ENCODE data around the gene GOLPH3.

The GOLPH3 gene

GRCh38 chr5:32159328-32160072 is 14.6 kb downstream of the GOLPH3 start:
- DNase-seq (ENCODE audit: low spot score) = no peak
- in situ Hi-C loops (cut with MboI; ENCODE audit: low sequenced_read_pairs, unreplicated experiment) = no loop called here
- TF ChIP-seq, protein P1, sequence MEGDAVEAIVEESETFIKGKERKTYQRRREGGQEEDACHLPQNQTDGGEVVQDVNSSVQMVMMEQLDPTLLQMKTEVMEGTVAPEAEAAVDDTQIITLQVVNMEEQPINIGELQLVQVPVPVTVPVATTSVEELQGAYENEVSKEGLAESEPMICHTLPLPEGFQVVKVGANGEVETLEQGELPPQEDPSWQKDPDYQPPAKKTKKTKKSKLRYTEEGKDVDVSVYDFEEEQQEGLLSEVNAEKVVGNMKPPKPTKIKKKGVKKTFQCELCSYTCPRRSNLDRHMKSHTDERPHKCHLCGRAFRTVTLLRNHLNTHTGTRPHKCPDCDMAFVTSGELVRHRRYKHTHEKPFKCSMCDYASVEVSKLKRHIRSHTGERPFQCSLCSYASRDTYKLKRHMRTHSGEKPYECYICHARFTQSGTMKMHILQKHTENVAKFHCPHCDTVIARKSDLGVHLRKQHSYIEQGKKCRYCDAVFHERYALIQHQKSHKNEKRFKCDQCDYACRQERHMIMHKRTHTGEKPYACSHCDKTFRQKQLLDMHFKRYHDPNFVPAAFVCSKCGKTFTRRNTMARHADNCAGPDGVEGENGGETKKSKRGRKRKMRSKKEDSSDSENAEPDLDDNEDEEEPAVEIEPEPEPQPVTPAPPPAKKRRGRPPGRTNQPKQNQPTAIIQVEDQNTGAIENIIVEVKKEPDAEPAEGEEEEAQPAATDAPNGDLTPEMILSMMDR (IDR thresholded peaks at IDR 0.05; ENCODE audit: borderline replicate concordance, control extremely low read depth, extremely low read depth, insufficient read depth, missing control alignments) = no peak

DNA sequence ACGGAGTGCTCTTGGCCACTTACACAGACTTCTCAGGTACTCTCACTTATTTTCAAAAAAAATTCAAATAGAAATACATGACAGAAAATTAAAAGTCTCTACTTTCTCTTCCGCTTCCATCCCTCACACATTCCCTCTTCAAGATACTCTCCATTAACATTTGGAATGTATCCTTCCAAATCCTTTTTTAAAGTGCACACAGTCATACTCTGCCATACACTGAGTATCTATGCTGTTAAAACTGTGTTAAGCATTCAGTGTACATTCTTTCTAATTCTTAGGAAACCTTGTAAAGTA is 15.5 kb downstream of the GOLPH3 start:
- DNase-seq (ENCODE audit: low spot score) = no peak
- TF ChIP-seq, protein P1 (IDR thresholded peaks at IDR 0.05; ENCODE audit: borderline replicate concordance, control extremely low read depth, extremely low read depth, insufficient read depth, missing control alignments) = no peak
- in situ Hi-C loops (cut with MboI; ENCODE audit: low sequenced_read_pairs, unreplicated experiment) = no loop called here

GRCh38 chr5:32157078-32157477 is 17.0 kb downstream of the GOLPH3 start:
- no peak for DNase-seq (ENCODE audit: low spot score)
- in situ Hi-C loops (cut with MboI; ENCODE audit: low sequenced_read_pairs, unreplicated experiment) = no loop called here
- TF ChIP-seq, protein P1 (IDR thresholded peaks at IDR 0.05; ENCODE audit: borderline replicate concordance, control extremely low read depth, extremely low read depth, insufficient read depth, missing control alignments) = no peak

- in situ Hi-C loops (cut with MboI; ENCODE audit: low sequenced_read_pairs, unreplicated experiment) = no loop called here
- no peak for DNase-seq (ENCODE audit: low spot score)
- TF ChIP-seq, protein P1 (IDR thresholded peaks at IDR 0.05; ENCODE audit: borderline replicate concordance, control extremely low read depth, extremely low read depth, insufficient read depth, missing control alignments) = no peak
Observed at GRCh38 chr5:32156635-32157034, 17.5 kb downstream of the GOLPH3 start.

GRCh38 chr5:32155211-32155610 is 18.9 kb downstream of the GOLPH3 start:
- TF ChIP-seq, protein P1 (IDR thresholded peaks at IDR 0.05; ENCODE audit: borderline replicate concordance, control extremely low read depth, extremely low read depth, insufficient read depth, missing control alignments) = no peak
- in situ Hi-C loops (cut with MboI; ENCODE audit: low sequenced_read_pairs, unreplicated experiment) = no loop called here

GRCh38 chr5:32153723-32154122 is 20.4 kb downstream of the GOLPH3 start:
- TF ChIP-seq, protein P1 (IDR thresholded peaks at IDR 0.05; ENCODE audit: borderline replicate concordance, control extremely low read depth, extremely low read depth, insufficient read depth, missing control alignments) = no peak
- in situ Hi-C loops (cut with MboI; ENCODE audit: low sequenced_read_pairs, unreplicated experiment) = no loop called here
- DNase-seq (ENCODE audit: low spot score) = no peak

More at GRCh38 chr5:32155211-32155610, 18.9 kb downstream of the GOLPH3 start:
- DNase-seq (ENCODE audit: low spot score) = no peak

Measured in GM13976 (cell line).